GM12875 (cell line): ENCODE data around the gene A4GALT.

Source experiments
- H3K4me3 ChIP-seq: one replicate; pipeline ENCODE4 v1.5.1; 2011; ENCODE audit warnings: low read depth, low read length, control low read depth
- TF ChIP-seq, protein P1 (sequence below): IDR thresholded peaks from 2 replicates; pipeline ENCODE4 v1.5.1; 2011; ENCODE audit warnings: low read depth, mild to moderate bottlenecking, control low read depth, inconsistent platforms, low read length, moderate library complexity, borderline replicate concordance; ENCODE audit not compliant: insufficient read depth

Gene A4GALT

DNA sequence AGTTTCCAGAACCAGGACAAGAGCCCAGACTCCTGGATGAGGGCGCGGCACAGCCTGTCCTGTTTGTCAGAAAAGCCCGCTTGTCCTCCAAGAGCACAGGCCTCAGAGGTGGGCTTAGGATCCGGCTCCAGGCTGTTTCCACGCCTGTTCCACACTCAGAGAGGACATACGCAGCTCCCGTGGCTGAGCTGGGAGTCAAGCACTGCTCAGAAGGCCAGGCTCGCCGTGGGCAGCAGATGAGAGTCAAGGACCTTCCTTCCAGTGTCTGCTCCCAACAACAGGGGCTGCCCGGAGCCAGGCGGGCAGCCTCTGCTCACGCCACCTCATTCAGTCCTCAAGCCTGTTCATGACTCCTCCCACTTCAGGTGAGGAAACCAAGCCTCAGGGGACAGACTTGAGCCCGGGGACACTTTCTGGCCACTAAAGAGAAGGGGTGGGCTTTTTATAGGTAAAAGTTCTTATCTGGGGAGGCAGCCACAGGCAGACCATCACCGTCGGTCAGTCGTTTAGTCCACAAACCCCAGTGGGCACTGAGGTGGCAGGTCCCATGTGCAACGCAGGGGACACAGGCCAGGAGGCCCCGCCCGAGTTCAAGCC is 75.2 kb downstream of the A4GALT start:
- H3K4me3 ChIP-seq = peak overlapping the region; percentile 26
- TF ChIP-seq, protein P1, sequence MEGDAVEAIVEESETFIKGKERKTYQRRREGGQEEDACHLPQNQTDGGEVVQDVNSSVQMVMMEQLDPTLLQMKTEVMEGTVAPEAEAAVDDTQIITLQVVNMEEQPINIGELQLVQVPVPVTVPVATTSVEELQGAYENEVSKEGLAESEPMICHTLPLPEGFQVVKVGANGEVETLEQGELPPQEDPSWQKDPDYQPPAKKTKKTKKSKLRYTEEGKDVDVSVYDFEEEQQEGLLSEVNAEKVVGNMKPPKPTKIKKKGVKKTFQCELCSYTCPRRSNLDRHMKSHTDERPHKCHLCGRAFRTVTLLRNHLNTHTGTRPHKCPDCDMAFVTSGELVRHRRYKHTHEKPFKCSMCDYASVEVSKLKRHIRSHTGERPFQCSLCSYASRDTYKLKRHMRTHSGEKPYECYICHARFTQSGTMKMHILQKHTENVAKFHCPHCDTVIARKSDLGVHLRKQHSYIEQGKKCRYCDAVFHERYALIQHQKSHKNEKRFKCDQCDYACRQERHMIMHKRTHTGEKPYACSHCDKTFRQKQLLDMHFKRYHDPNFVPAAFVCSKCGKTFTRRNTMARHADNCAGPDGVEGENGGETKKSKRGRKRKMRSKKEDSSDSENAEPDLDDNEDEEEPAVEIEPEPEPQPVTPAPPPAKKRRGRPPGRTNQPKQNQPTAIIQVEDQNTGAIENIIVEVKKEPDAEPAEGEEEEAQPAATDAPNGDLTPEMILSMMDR = no peak

DNA sequence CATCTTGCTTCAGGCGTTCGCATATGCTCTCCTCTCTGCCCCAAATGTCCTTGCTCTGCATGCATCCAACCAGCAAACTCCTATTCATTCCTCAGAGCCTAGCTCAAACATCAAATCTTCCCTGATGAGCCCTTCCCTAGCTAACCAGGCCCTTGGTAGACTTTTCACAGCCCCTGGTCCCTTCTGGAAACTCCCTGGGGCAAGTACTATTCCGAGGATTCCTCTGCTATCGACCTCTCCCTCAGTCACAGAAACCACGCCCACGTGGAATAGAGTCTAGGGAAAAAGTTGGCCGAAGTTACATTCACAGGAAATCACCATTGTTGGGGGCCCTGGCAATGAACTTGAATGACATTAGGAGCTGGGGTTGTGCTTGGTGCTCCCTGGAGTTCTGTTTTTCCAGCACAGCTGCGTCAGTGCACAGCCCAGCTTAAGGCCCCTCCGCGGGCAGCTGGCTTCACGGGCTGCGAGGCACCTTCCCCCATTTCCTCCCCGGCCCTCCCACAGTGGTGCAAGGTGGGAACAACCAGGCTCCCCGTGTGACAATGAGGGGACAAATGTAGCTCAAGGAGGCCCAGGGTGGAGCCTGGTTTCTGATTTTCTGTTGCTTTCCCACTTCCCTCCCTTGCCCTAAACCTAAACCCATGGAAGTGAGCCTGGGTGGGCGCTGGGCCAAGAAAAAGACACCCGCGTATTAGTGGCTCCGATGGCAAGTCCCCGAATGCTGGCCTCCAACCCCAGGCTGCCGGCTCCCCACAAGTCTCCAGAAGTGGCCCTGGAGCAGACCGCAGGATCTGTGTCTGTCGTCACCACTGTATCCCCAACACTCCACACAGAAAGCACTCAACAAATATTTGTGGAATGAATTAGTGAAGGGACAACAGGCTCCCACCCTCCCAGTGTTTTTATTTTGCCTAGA is 76.0 kb downstream of the A4GALT start:
- no peak overlapping the region for H3K4me3 ChIP-seq
- TF ChIP-seq, protein P1 = no peak

DNA sequence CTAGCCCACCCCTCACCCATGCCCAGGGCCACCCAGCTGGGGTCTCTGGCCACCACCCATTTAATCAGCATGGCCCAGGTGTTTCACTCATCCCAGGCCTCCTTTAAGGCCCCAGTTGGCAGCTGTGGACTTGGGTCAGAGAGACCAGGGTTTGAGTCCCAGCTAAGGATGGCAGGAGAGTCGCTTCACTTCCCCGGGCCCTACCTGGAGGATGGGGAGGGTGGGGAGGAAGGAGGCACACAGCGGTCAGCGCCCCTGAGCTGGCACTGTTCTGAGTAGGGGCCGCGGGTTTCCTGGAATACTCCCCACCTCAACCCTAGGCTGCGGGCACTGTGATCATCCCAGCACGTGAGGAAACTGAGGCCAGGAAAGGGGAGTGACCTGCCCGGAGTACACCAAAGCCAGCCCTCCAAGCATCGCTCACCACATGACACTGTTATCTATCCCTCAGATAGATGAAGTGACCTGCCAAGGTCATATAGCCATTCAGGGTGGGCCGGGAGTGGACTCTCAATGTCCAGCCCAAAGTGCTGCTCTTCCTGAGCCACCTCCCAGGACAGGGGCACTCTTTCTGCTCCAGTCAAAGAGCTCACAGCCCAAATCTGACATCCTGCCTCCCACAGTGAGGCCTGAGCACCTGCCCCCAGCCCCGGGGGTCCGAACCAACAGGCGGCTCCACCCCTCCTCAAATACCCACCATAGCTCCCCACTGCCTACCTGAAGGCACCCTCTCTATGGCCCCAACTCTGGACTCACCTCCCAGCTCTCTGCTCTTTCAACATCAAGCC is 76.8 kb downstream of the A4GALT start:
- no peak overlapping the region for H3K4me3 ChIP-seq
- TF ChIP-seq, protein P1 = no peak

DNA sequence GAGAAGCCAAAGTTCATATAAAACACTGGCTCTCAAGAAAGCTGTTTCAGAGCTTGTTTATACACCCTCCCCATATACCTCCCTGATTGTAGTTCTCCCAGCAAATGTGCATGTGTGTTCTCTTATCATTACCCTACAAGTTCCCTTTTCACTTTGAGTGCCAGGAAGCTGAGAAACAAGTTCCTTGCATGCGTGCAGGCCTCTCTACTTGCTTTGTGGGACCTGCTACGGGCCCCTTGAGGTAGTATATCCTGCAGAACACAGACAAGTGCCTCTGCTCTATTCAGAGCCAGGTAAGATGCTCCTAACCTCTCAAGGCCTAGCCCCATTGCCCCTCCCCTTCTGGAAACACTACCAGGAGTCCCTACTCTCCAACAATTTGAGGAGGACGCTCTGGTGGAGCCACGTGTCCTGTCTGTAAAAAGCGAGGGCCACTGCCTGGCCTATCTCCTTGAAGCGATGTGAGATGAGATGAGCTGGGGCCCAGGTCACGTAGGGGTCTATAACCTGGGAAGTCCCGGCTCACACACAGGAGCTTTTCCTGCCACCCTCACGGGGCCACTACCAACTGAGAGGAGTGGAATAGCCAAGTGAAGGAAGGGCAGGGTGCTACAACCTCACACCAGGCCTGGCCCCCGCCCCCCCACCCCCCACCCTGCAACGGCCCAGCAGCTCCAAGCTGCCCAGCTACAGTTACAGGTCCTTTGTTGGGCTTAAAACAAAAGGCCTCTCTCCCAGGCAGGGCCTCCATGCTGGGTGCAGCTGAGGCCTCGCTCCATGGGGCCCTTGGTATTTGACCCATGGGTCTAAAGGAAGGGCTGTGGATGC is 77.7 kb downstream of the A4GALT start:
- no peak overlapping the region for H3K4me3 ChIP-seq
- TF ChIP-seq, protein P1 = no peak
